CD14-positive monocyte (primary cell): ENCODE measurements around the gene GRM3. TPM values are rescaled to one million over a fixed set of nuclear protein-coding genes. Genes with fewer than 3 reads are reported as not detected.
A peak's percentile ranks its signal among the peaks of the same experiment; 100 is the strongest.

Source experiments
- DNase-seq, 3 donors: peaks; one replicate each; pipeline ENCODE4 v3.0.0-alpha.2; 2011 to 2022
- H2AFZ ChIP-seq: 2 replicates; pipeline ENCODE4 v1.6.0; 2012; ENCODE audit warnings: mild to moderate bottlenecking, low read depth, low read length, inconsistent platforms; ENCODE audit not compliant: insufficient read depth, poor library complexity, severe bottlenecking
- H3K27ac ChIP-seq, 2 donors: 1 replicate in 1 of 2; 2 replicates in 1 of 2; pipeline ENCODE4 v1.5.1; 2012 to 2013; ENCODE audit warnings: low read length in 2 of 2, control low read depth in 1 of 2, inconsistent platforms in 1 of 2, low read depth in 1 of 2, mild to moderate bottlenecking in 1 of 2
- H3K27me3 ChIP-seq, 2 donors: one replicate each; pipeline versions ENCODE4 v1.6.0 to v1.6.1; 2011 to 2013; ENCODE audit warnings: low read length in 2 of 2; ENCODE audit not compliant: control insufficient read depth in 2 of 2, insufficient read depth in 2 of 2
- H3K36me3 ChIP-seq, 2 donors: replicated peaks in 1 of 2; 1 replicate in 1 of 2; 2 replicates in 1 of 2; pipeline versions ENCODE4 v1.5.1 to v1.6.1; 2012 to 2013; ENCODE audit warnings: low read length in 2 of 2, control low read depth in 1 of 2, inconsistent platforms in 1 of 2, mild to moderate bottlenecking in 1 of 2; ENCODE audit not compliant: insufficient read depth in 2 of 2, control insufficient read depth in 1 of 2
- H3K4me1 ChIP-seq, 2 donors: 1 replicate in 1 of 2; 2 replicates in 1 of 2; pipeline versions ENCODE4 v1.5.1 to v1.6.1; 2012 to 2013; ENCODE audit warnings: low read length in 2 of 2, control low read depth in 1 of 2, inconsistent platforms in 1 of 2, mild to moderate bottlenecking in 1 of 2, moderate library complexity in 1 of 2; ENCODE audit not compliant: insufficient read depth in 2 of 2, control insufficient read depth in 1 of 2
- H3K4me2 ChIP-seq: replicated peaks from 2 replicates; pipeline ENCODE3; 2012; ENCODE audit warnings: low read length, moderate library complexity, mild to moderate bottlenecking; ENCODE audit not compliant: poor library complexity, severe bottlenecking; ENCODE audit errors: extremely low read depth
- H3K4me3 ChIP-seq, 3 experiments: fragments of 200-600 bp in 1 of 3; sonication (generic) in 1 of 3; replicated peaks in 1 of 3; 1 replicate in 2 of 3; 2 replicates in 1 of 3; pipeline ENCODE4 v1.5.1; 2011 to 2013; ENCODE audit warnings: low read length in 3 of 3, mild to moderate bottlenecking in 3 of 3, control low read depth in 2 of 3, low read depth in 2 of 3, inconsistent platforms in 1 of 3, moderate library complexity in 1 of 3
- H3K79me2 ChIP-seq: 2 replicates; pipeline ENCODE4 v1.6.0; 2012; ENCODE audit warnings: mild to moderate bottlenecking, control low read depth, inconsistent platforms, low read length, moderate library complexity; ENCODE audit not compliant: insufficient read depth
- H3K9ac ChIP-seq: 2 replicates; pipeline ENCODE4 v1.6.0; 2017; ENCODE audit warnings: low read length, mild to moderate bottlenecking; ENCODE audit not compliant: insufficient read depth, poor library complexity, severe bottlenecking
- H3K9me3 ChIP-seq, 2 donors: replicated peaks in 1 of 2; 1 replicate in 1 of 2; 2 replicates in 1 of 2; pipeline versions ENCODE4 v1.5.1 to v1.6.1; 2012 to 2013; ENCODE audit warnings: low read length in 2 of 2, control low read depth in 1 of 2; ENCODE audit not compliant: control insufficient read depth in 1 of 2, insufficient read depth in 1 of 2
- H4K20me1 ChIP-seq: 2 replicates; pipeline ENCODE4 v1.6.0; 2012; ENCODE audit warnings: mild to moderate bottlenecking, low read length, control low read depth, moderate library complexity; ENCODE audit not compliant: insufficient read depth
- H3K27ac Mint-ChIP-seq, 7 donors: one replicate each; pipeline ENCODE4 v1.8.0; 2020; ENCODE audit warnings: mild to moderate bottlenecking in 7 of 7, mixed read lengths in 7 of 7, moderate library complexity in 6 of 7, inconsistent platforms in 2 of 7
- H3K27me3 Mint-ChIP-seq, 3 donors: one replicate each; pipeline ENCODE4 v1.8.0; 2021 to 2022; ENCODE audit warnings: low read depth in 3 of 3, mild to moderate bottlenecking in 3 of 3, mixed read lengths in 3 of 3, moderate library complexity in 3 of 3, inconsistent platforms in 1 of 3
- H3K36me3 Mint-ChIP-seq, 2 donors: one replicate each; pipeline ENCODE4 v1.8.0; 2020; ENCODE audit warnings: mixed read lengths in 2 of 2, inconsistent platforms in 1 of 2, mild to moderate bottlenecking in 1 of 2
- H3K4me1 Mint-ChIP-seq: one replicate; pipeline ENCODE4 v1.8.0; 2020; ENCODE audit warnings: mild to moderate bottlenecking, mixed read lengths
- H3K4me3 Mint-ChIP-seq, 2 donors: one replicate each; pipeline ENCODE4 v1.8.0; 2020; ENCODE audit warnings: mild to moderate bottlenecking in 2 of 2, mixed read lengths in 2 of 2, moderate library complexity in 1 of 2
- H3K9me3 Mint-ChIP-seq, 7 donors: one replicate each; pipeline ENCODE4 v1.8.0; 2020 to 2022; ENCODE audit warnings: mixed read lengths in 7 of 7, mild to moderate bottlenecking in 6 of 7, moderate library complexity in 6 of 7, inconsistent platforms in 2 of 7
- CTCF ChIP-seq: fragments of 200-600 bp; IDR thresholded peaks from one replicate; pipeline ENCODE4 v1.8.0; 2022; ENCODE audit warnings: antibody characterized with exemption, mild to moderate bottlenecking
- WGBS: methylation state at CpG from one replicate; pipeline ENCODE4 v1.1.5; 2013; ENCODE audit warnings: missing lambda C conversion rate; ENCODE audit not compliant: insufficient coverage; 5-methylcytosine and 5-hydroxymethylcytosine counted together
- intact Hi-C, 2 donors: fragments of 100-400 bp; cut with micrococcal nuclease; formaldehyde crosslinking; loops; one replicate each; pipeline versions ENCODE4 v1.15.0 to v1.15.1; 2023
- polyA plus RNA-seq, 3 donors: library from polyadenylated mRNA; depleted of rRNA in 1 of 3; unstranded in 2 of 3; stranded (reverse) in 1 of 3; fragments of 300-500 nt in 2 of 3; fragments of >200 nt in 1 of 3; fragmentation: Illumina TruSeq in 2 of 3; gene quantifications; 1 replicate in 2 of 3; 2 replicates in 1 of 3; pipeline ENCODE4 v1.2.3, GENCODE V29; 2012 to 2021

Gene GRM3
- polyA plus RNA-seq, 3 donors: not detected

- peak overlapping the region in 1 of 2 donors; percentile 78 for H3K4me3 Mint-ChIP-seq
- Histone ChIP-seq H3K27me3 (peaks cover 17 to 38% of the 10 kb centered on the region in 2 donors), H3K36me3 (no peaks in the 10 kb centered on the region), H3K9ac (no peak overlapping the region), H3K4me3 (no peak overlapping the region), H2AFZ (no peak overlapping the region), H3K4me2 (no peak overlapping the region), H3K27ac (no peak overlapping the region), H3K4me1 (no peaks in the 10 kb centered on the region), H3K9me3 (peaks cover 4 to 8% of the 10 kb centered on the region in 2 donors), H3K79me2 (no peaks in the 10 kb centered on the region), H4K20me1 (no peaks in the 10 kb centered on the region)
- WGBS: 1% methylated on average over 32 of the region's 42 CpGs
- H3K4me1 Mint-ChIP-seq: no peaks in the 10 kb centered on the region
- H3K27me3 Mint-ChIP-seq: peaks cover 22 to 36% (median 27%) of the 10 kb centered on the region in 3 donors
- no peak for DNase-seq
- intact Hi-C loops: no loop called here
- TF ChIP-seq CTCF: no peak
- no peaks in the 10 kb centered on the region for H3K36me3 Mint-ChIP-seq
- H3K27ac Mint-ChIP-seq: no peak overlapping the region
- H3K9me3 Mint-ChIP-seq: peaks cover 0 to 12% (median 4%) of the 10 kb centered on the region in 7 donors
Measured at GRCh38 chr7:86644282-86645224, 844 bp downstream of the GRM3 start.

- Histone ChIP-seq H3K36me3 (no peaks in the 10 kb centered on the region), H3K4me3 (no peak overlapping the region), H3K9ac (no peak overlapping the region), H3K27me3 (peaks cover 17 to 38% of the 10 kb centered on the region in 2 donors), H3K4me2 (no peak overlapping the region), H3K9me3 (peaks cover 4 to 8% of the 10 kb centered on the region in 2 donors), H3K4me1 (no peaks in the 10 kb centered on the region), H3K27ac (no peak overlapping the region), H2AFZ (no peak overlapping the region), H4K20me1 (no peaks in the 10 kb centered on the region), H3K79me2 (no peaks in the 10 kb centered on the region)
- 11% methylated on average over 5 of the region's 13 CpGs for WGBS
- peaks cover 22 to 32% (median 27%) of the 10 kb centered on the region in 3 donors for H3K27me3 Mint-ChIP-seq
- no peak overlapping the region for H3K27ac Mint-ChIP-seq
- TF ChIP-seq CTCF: no peak
- H3K4me1 Mint-ChIP-seq: no peaks in the 10 kb centered on the region
- intact Hi-C loops: no loop called here
- peak overlapping the region in 1 of 2 donors; percentile 78 for H3K4me3 Mint-ChIP-seq
- no peaks in the 10 kb centered on the region for H3K36me3 Mint-ChIP-seq
- DNase-seq: no peak
- H3K9me3 Mint-ChIP-seq: peaks cover 0 to 12% (median 4%) of the 10 kb centered on the region in 7 donors
Measured at GRCh38 chr7:86645225-86645608, 1.5 kb downstream of the GRM3 start.
